PC-3 (cell line): ENCODE results near the gene ANGPTL8.

ENCODE experiments used
- CTCF ChIP-seq: fragments of 300-600 bp; sonication (generic); conservative IDR thresholded peaks from 2 replicates; pipeline ENCODE4 v1.5.1; 2017; ENCODE audit warnings: antibody characterized with exemption, low read depth, mild to moderate bottlenecking, low read length
- EZH2 ChIP-seq: fragments of 300-600 bp; sonication (generic); IDR thresholded peaks from one replicate; pipeline ENCODE4 v1.6.1; 2017; ENCODE audit warnings: antibody characterized with exemption, mild to moderate bottlenecking, low read length; ENCODE audit not compliant: unreplicated experiment
- EZH2phosphoT487 ChIP-seq: fragments of 300-600 bp; sonication (generic); IDR thresholded peaks from 2 replicates; pipeline ENCODE4 v1.6.1; 2018; ENCODE audit warnings: mild to moderate bottlenecking, antibody characterized with exemption, low read length, borderline replicate concordance

- TF ChIP-seq CTCF (no peak), EZH2phosphoT487 (peak; percentile 34; the same call in 1 of the 2 replicates), EZH2 (no peak)
Measured at GRCh38 chr19:11197291-11198174, 41.9 kb upstream of the ANGPTL8 start, which contains the start of gene KANK2.
